Subcutaneous abdominal adipose tissue (tissue), 5 donors: ENCODE measurements around the gene MYL1.

Experiments used
- H3K27ac ChIP-seq: one replicate; pipeline ENCODE4 v1.7.0; 2013; ENCODE audit warnings: low read depth, mild to moderate bottlenecking, inconsistent platforms, low read length, moderate library complexity
- H3K27me3 ChIP-seq, 5 donors: one replicate each; pipeline ENCODE4 v1.7.0; 2013; ENCODE audit warnings: low read length in 5 of 5, inconsistent platforms in 1 of 5; ENCODE audit not compliant: control insufficient read depth in 5 of 5, insufficient read depth in 4 of 5
- H3K36me3 ChIP-seq, 5 donors: one replicate each; pipeline ENCODE4 v1.7.0; 2013; ENCODE audit warnings: low read length in 5 of 5; ENCODE audit not compliant: control insufficient read depth in 5 of 5, insufficient read depth in 5 of 5
- H3K4me1 ChIP-seq, 5 donors: one replicate each; pipeline ENCODE4 v1.7.0; 2013; ENCODE audit warnings: low read length in 5 of 5, mild to moderate bottlenecking in 3 of 5, moderate library complexity in 1 of 5; ENCODE audit not compliant: control insufficient read depth in 5 of 5, insufficient read depth in 5 of 5
- H3K4me3 ChIP-seq, 5 donors: one replicate each; pipeline ENCODE4 v1.7.0; 2013; ENCODE audit warnings: low read length in 5 of 5, low read depth in 1 of 5
- H3K9ac ChIP-seq, 5 donors: one replicate each; pipeline ENCODE4 v1.7.0; 2013; ENCODE audit warnings: low read length in 5 of 5, mild to moderate bottlenecking in 4 of 5, moderate library complexity in 3 of 5
- H3K9me3 ChIP-seq, 5 donors: one replicate each; pipeline ENCODE4 v1.7.0; 2013; ENCODE audit warnings: low read length in 5 of 5; ENCODE audit not compliant: control insufficient read depth in 5 of 5
- donor health status: healthy.
- donor health status: healthy.
- donor health status: healthy.
- donor health status: healthy.
- donor health status: healthy.

MYL1 gene

DNA sequence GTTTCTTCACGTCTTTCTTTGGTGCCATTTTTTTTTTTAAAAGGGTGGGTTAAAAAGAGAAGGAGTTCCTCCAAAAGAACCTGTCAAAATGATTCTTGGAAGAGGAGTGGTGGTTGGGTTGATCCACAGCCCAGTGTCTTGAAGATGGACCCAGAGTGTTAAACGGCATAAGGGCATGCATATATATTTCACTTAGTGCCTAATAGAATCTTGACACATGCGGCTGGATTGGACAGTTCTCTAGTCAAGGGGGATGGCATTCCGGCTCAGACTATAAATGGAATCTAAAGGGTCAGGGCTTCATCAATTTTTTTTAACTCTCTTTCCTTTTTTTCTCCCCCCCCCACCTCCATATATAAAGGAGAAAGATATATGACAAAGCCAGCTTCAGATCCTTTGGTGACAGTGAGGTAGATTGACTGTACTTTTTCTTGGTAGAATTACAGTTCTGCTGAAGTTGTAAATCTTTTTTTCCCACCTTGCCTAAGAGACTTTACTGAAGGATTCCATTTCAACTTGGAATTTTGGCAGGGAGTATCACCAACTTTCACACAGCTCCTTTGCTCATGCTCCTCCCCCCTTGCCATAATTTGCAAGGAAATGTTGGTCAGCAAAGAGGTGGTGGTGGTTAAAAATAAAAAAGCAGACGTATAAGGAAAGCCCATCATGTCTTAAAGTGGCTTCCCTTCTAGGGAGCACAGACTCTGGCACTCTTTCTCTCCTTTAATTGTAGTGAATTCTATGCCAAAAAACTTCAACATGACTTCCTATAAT is at the start of gene MYL1:
Gene MYL1, minus strand, starts transcription at position 160 of the 774 bp plus-strand sequence. Its CDS starts 132 bp downstream, at position 28.
- Histone ChIP-seq H3K27me3 (no peaks in the 10 kb centered on the region), H3K4me1 (no peaks in the 10 kb centered on the region), H3K9ac (no peak within 1 kb of the TSS), H3K9me3 (no peaks in the 10 kb centered on the region), H3K4me3 (no peak within 1 kb of the TSS), H3K27ac (no peak within 1 kb of the TSS), H3K36me3 (no peaks in the 10 kb centered on the region)

DNA sequence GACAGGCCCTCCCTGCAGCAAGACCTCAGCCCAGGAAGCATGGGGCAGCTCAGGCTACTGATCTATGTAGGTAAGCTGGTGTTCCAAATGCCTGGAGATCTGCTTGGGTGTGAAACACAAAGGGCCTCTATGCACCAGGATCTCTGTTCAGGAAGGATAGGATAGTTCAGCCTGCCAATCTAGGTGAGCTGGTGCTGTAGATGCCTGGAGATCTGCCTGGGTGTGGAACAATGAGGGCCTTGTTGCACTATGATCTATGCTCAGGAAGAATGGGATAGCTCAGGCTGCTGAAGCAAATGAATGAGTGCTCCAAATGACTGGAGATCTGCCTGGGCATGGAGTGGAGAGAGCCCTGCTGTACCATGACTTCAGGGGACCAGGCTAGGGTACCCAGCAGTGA is 48.9 kb upstream of the MYL1 start:
- H3K9ac ChIP-seq, result no peak overlapping the region
- no peaks in the 10 kb centered on the region for H3K9me3 ChIP-seq
- no peaks in the 10 kb centered on the region for H3K36me3 ChIP-seq
- no peak overlapping the region for H3K4me3 ChIP-seq
- H3K4me1 ChIP-seq, result no peaks in the 10 kb centered on the region
- no peak overlapping the region for H3K27ac ChIP-seq
- no peaks in the 10 kb centered on the region for H3K27me3 ChIP-seq

DNA sequence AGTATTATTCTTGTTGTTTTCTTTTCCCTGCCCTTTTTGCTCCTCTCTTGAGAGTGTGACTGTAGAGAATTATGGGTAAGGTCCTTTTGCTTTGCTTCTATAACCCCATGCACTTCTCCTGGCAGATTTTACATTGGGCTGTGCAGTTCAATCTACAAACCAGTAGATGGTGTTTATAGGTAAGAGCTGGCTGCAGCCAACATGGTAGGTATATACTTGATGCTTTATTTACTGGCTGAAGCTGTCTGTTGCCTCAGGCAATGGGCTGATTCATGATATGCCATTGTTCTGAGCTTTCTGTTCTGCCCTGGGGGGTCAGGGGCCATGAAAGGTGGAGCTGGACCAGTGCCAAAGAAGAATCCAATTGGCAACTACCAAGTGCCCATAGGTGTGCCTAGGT is 48.3 kb upstream of the MYL1 start:
- Histone ChIP-seq H3K36me3 (no peaks in the 10 kb centered on the region), H3K4me1 (no peaks in the 10 kb centered on the region), H3K9ac (no peak overlapping the region), H3K27me3 (no peaks in the 10 kb centered on the region), H3K4me3 (no peak overlapping the region), H3K9me3 (no peaks in the 10 kb centered on the region), H3K27ac (no peak overlapping the region)

DNA sequence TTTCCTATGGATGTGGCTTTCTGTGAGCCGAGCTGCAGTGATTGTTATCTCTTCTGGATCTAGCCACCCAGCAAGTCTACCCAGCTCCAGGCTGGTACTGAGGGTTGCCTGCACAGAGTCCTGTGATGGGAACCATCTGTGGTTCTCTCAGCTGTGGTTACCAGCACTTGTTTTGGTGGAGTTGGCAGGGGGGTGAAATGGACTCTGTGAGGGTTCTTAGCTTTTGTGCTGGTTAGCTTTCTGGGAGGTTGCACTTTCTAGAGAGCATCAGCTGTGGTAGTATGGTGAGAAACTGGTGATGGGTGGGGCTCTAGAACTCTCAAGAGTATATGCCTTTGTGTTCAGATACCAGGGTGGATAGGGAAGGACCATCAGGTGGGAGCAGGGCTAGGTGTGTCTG is 45.4 kb upstream of the MYL1 start:
- no peaks in the 10 kb centered on the region for H3K36me3 ChIP-seq
- H3K27ac ChIP-seq, result no peak overlapping the region
- H3K27me3 ChIP-seq, result no peaks in the 10 kb centered on the region
- H3K9ac ChIP-seq, result no peak overlapping the region
- no peaks in the 10 kb centered on the region for H3K9me3 ChIP-seq
- H3K4me1 ChIP-seq, result no peaks in the 10 kb centered on the region
- H3K4me3 ChIP-seq, result no peak overlapping the region

DNA sequence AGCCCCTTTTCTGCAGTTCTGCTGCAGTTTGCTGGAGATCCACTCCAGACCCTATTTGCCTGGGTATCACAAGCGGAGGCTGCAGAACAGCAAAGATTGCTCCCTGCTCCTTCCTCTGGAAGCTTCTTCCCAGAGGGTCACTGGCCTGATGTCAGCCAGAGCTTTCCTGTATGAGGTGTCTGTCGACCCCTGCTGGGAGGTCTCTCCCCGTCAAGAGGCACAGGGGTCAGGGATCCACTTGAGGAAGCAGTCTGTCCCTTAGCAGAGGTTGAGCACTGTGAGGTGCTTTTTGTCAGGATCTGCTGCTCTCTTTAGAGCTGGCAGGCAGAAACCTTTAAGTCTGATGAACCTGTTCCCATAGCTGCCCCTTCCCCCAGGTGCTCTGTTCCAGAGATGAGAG is 42.0 kb upstream of the MYL1 start:
- H3K4me3 ChIP-seq, result no peak overlapping the region
- H3K9me3 ChIP-seq, result no peaks in the 10 kb centered on the region
- no peaks in the 10 kb centered on the region for H3K4me1 ChIP-seq
- H3K27me3 ChIP-seq, result no peaks in the 10 kb centered on the region
- no peak overlapping the region for H3K9ac ChIP-seq
- no peaks in the 10 kb centered on the region for H3K36me3 ChIP-seq
- no peak overlapping the region for H3K27ac ChIP-seq

DNA sequence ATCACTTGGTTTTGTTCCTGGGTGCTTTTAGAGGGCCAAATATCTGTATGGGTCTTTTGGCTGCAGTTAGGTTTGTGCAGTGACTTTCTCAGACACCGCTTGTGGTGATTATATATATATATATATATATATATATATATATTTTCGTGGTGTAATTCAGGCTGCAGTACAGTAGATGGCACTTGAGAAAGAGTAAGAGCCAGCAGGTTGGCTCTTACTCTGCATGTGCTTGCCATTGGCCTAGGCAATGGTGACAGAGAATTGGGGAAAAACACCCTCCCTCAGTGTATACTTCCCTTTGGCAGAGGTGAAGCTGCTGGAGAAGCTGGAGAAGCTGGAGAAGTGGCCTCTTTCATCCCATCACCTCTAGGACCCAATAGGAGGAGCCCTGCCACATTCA is 22.2 kb upstream of the MYL1 start:
- Histone ChIP-seq H3K9ac (no peak overlapping the region), H3K36me3 (no peaks in the 10 kb centered on the region), H3K27me3 (no peaks in the 10 kb centered on the region), H3K9me3 (peaks cover 0 to 7% (median 0%) of the 10 kb centered on the region in 5 donors), H3K27ac (no peak overlapping the region), H3K4me1 (no peaks in the 10 kb centered on the region), H3K4me3 (no peak overlapping the region)

DNA sequence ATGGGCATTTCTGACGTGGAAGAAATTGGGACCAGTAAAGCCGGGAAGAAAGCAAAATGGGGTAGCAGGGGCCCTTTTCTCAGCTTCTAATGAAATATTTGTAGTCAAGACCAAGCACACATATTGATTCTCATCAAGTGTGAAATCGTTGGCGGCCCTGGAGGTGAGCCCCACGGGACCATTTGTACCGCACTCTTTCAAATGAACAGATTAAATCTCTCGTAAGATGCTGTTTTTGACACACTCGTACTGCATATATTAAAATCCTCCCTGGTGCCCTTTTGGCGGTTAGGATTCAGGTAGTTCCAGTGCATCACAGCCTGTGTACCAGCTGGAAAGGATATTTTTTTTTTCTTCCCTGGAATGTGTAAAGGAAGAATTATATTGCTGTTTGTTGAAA is 9.9 kb upstream of the MYL1 start:
- Histone ChIP-seq H3K4me3 (no peak overlapping the region), H3K27me3 (no peaks in the 10 kb centered on the region), H3K36me3 (no peaks in the 10 kb centered on the region), H3K9ac (no peak overlapping the region), H3K9me3 (no peaks in the 10 kb centered on the region), H3K4me1 (no peaks in the 10 kb centered on the region), H3K27ac (no peak overlapping the region)

DNA sequence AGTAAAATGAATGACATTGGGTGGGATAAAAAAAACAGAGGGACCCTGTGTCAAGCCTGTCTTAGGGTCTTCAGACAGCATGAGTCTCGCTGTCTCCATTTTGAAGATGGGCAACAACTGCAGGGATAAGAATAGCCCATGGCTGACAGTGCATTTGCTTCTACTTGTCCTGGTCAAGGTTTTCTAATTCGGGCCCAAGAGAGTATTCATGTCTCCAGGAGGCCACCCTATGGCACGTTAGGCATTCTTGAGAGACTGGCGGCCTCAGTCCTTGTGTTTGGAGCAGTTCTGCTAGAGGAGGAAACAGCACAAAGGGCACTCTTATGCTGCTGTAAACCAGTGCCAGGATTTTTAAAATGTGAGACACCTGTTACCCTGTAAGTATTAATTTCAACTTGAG is 9.5 kb upstream of the MYL1 start:
- H3K9me3 ChIP-seq, result no peaks in the 10 kb centered on the region
- no peak overlapping the region for H3K27ac ChIP-seq
- H3K4me3 ChIP-seq, result no peak overlapping the region
- no peaks in the 10 kb centered on the region for H3K27me3 ChIP-seq
- no peaks in the 10 kb centered on the region for H3K36me3 ChIP-seq
- no peaks in the 10 kb centered on the region for H3K4me1 ChIP-seq
- no peak overlapping the region for H3K9ac ChIP-seq

DNA sequence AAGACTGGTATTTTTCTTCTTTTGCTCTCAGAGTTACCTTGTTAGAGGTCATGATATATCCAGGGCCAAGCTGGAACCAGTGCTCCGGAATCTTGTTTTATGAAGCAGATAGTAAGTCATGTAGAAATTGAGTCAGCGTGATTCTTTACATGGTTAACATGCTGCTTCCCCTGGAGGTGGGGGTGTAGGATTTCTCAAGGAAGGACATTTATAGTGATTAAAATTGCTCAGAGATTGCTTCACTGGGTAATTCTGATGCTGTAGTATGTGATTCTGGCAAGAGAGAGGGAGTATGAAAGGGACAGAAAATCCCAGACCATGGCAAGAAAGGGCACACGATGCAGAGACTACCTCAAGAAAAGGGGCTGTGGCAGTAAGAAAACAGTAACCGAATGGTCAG is 8.0 kb upstream of the MYL1 start:
- Histone ChIP-seq H3K9ac (no peak overlapping the region), H3K4me3 (no peak overlapping the region)

DNA sequence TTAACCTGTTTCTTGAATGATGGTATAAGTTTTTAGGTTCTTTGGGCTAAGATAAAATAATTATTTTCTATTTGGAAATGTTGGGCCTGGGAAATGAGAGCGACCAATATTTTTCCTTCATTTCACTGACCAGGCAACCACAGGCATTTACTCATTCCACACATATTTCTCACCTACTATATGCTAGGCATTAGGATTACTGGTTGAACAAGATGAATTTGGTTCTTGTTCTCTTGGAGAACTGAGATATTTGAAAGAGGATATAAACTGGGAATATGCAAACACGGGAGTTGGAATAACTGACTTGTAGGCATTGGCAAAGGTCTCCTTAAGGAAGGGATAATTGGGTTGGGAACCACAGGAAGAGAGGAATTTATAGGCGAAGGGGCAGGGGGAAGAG is 3.9 kb upstream of the MYL1 start:
- no peaks in the 10 kb centered on the region for H3K4me1 ChIP-seq
- H3K27ac ChIP-seq, result no peak overlapping the region
- H3K9me3 ChIP-seq, result no peaks in the 10 kb centered on the region
- no peak overlapping the region for H3K9ac ChIP-seq
- no peak overlapping the region for H3K4me3 ChIP-seq
- H3K36me3 ChIP-seq, result no peaks in the 10 kb centered on the region
- H3K27me3 ChIP-seq, result no peaks in the 10 kb centered on the region

More for the DNA sequence above, 8.0 kb upstream of the MYL1 start:
- Histone ChIP-seq H3K27me3 (no peaks in the 10 kb centered on the region), H3K9me3 (no peaks in the 10 kb centered on the region), H3K36me3 (no peaks in the 10 kb centered on the region), H3K4me1 (no peaks in the 10 kb centered on the region), H3K27ac (no peak overlapping the region)
